HCT116 (cell line): Measurements from ENCODE around the gene SLC25A21. TPM values are rescaled to one million over a fixed set of nuclear protein-coding genes. Genes with fewer than 3 reads are reported as not detected.

Source experiments
- ATAC-seq: fragments of 200-7000 bp; cut with Tn5 transposase; 2 replicates; pipeline ENCODE4 v1.9.1; 2020; ENCODE audit warnings: mild to moderate bottlenecking, moderate library complexity
- BruUV-seq: library from RNA; stranded (reverse); fragments of 400-500 nt; replicated peaks from 2 replicates; lab custom pipeline; 2021; lab: Mats Ljungman, UMichigan
- CTCF ChIA-PET: fragments of 300-600 bp; sonication (Branson Sonifier 250); formaldehyde crosslinking; loops from one replicate; lab custom pipeline; 2021; ENCODE audit warnings: antibody characterized with exemption; lab: Charles Lee
- POLR2A ChIA-PET: fragments of 300-600, 350-600 bp; sonication (Branson Sonifier 250); formaldehyde crosslinking; loops from one replicate; lab custom pipeline; 2021; ENCODE audit warnings: antibody characterized with exemption; lab: Charles Lee
- RAD21 ChIA-PET, 2 experiments: fragments of 300-600 bp; sonication (Branson Sonifier 250); formaldehyde crosslinking; loops; one replicate each; lab custom pipeline; 2023; ENCODE audit warnings: low total read pairs in 2 of 2; ENCODE audit not compliant: uncharacterized antibody in 2 of 2, unreplicated experiment in 2 of 2, low non-redundant PET in 1 of 2; lab: Charles Lee
- DNase-seq: peaks from one replicate; pipeline ENCODE4 v3.0.0-alpha.2; 2010; ENCODE audit warnings: low read depth, low spot score
- H2AFZ ChIP-seq: fragments of 200-600 bp; shearing (Covaris generic), sonication (generic); 2 replicates; pipeline ENCODE4 v1.6.1; 2017; ENCODE audit warnings: low read depth, mixed run types, mixed read lengths, antibody characterized with exemption, low read length; ENCODE audit not compliant: poor library complexity, severe bottlenecking
- H3K27ac ChIP-seq: 2 replicates; pipeline ENCODE4 v1.5.1; 2012; ENCODE audit warnings: low read depth, low read length
- H3K27me3 ChIP-seq: fragments of 200-600 bp; sonication (generic); 2 replicates; pipeline ENCODE4 v1.6.1; 2016; ENCODE audit warnings: mixed run types, low read length, mixed read lengths; ENCODE audit not compliant: insufficient read depth
- H3K36me3 ChIP-seq, 2 experiments: fragments of 200-500 bp in 1 of 2; fragments of 200-600 bp in 1 of 2; sonication (Bioruptor generic) in 1 of 2; sonication (generic) in 1 of 2; 2 replicates each; pipeline versions ENCODE4 v1.5.1 to v1.6.1; 2014 to 2016; ENCODE audit warnings: low read length in 2 of 2, inconsistent platforms in 1 of 2, mixed read lengths in 1 of 2, mixed run types in 1 of 2; ENCODE audit not compliant: insufficient read depth in 2 of 2, control insufficient read depth in 1 of 2
- H3K4me1 ChIP-seq, 2 experiments: fragments of 200-600 bp in 1 of 2; sonication (generic) in 1 of 2; 2 replicates each; pipeline versions ENCODE4 v1.5.1 to v1.6.1; 2012 to 2017; ENCODE audit warnings: low read length in 2 of 2, inconsistent platforms in 1 of 2, mild to moderate bottlenecking in 1 of 2, mixed read lengths in 1 of 2, mixed run types in 1 of 2, moderate library complexity in 1 of 2; ENCODE audit not compliant: insufficient read depth in 2 of 2, control insufficient read depth in 1 of 2
- H3K4me2 ChIP-seq: fragments of 200-600 bp; sonication (generic); 2 replicates; pipeline ENCODE4 v1.6.1; 2017; ENCODE audit warnings: mixed run types, low read length, mixed read lengths
- H3K4me3 ChIP-seq, 2 experiments: fragments of 200-600 bp in 1 of 2; sonication (generic) in 1 of 2; replicated peaks in 1 of 2; 2 replicates each; pipeline ENCODE4 v1.5.1; 2011 to 2016; ENCODE audit warnings: low read length in 2 of 2, control low read depth in 1 of 2, low read depth in 1 of 2, mild to moderate bottlenecking in 1 of 2, mixed read lengths in 1 of 2, mixed run types in 1 of 2
- H3K79me2 ChIP-seq: fragments of 200-600 bp; sonication (generic); 2 replicates; pipeline ENCODE4 v1.6.1; 2017; ENCODE audit warnings: mild to moderate bottlenecking, mixed run types, low read length, moderate library complexity, mixed read lengths; ENCODE audit not compliant: insufficient read depth
- H3K9ac ChIP-seq: fragments of 200-600 bp; sonication (generic); 2 replicates; pipeline ENCODE4 v1.6.1; 2016; ENCODE audit warnings: low read length, mixed read lengths
- H3K9me2 ChIP-seq: fragments of 200-600 bp; sonication (generic), shearing (Covaris generic); 2 replicates; pipeline ENCODE4 v1.6.1; 2017; ENCODE audit warnings: mixed run types, mild to moderate bottlenecking, moderate library complexity; ENCODE audit not compliant: insufficient read depth
- H3K9me3 ChIP-seq, 2 experiments: fragments of 200-500 bp in 1 of 2; fragments of 200-600 bp in 1 of 2; sonication (Bioruptor generic) in 1 of 2; sonication (generic) in 1 of 2; 2 replicates each; pipeline ENCODE4 v1.6.1; 2014 to 2017; ENCODE audit warnings: low read length in 2 of 2, mixed read lengths in 2 of 2, inconsistent platforms in 1 of 2, low read depth in 1 of 2, mild to moderate bottlenecking in 1 of 2, mixed run types in 1 of 2, moderate library complexity in 1 of 2; ENCODE audit not compliant: control insufficient read depth in 1 of 2, insufficient read depth in 1 of 2
- H4K20me1 ChIP-seq: fragments of 200-600 bp; sonication (generic), shearing (Covaris generic); 2 replicates; pipeline ENCODE4 v1.6.1; 2017; ENCODE audit warnings: mixed run types, mild to moderate bottlenecking, moderate library complexity; ENCODE audit not compliant: insufficient read depth
- CBX3 ChIP-seq: IDR thresholded peaks from 2 replicates; pipeline ENCODE4 v1.6.1; 2012; ENCODE audit warnings: low read depth
- CEBPB ChIP-seq: IDR thresholded peaks from 2 replicates; pipeline ENCODE4 v1.6.1; 2012; ENCODE audit warnings: low read depth
- CTCF ChIP-seq, 3 experiments: fragments of 200-600 bp in 1 of 3; sonication (generic) in 1 of 3; IDR thresholded peaks in 2 of 3; conservative IDR thresholded peaks in 1 of 3; 2 replicates each; pipeline ENCODE4 v1.5.1; 2012 to 2017; ENCODE audit warnings: low read depth in 2 of 3, low read length in 2 of 3, antibody characterized with exemption in 1 of 3, borderline replicate concordance in 1 of 3, control low read depth in 1 of 3, mild to moderate bottlenecking in 1 of 3, mixed read lengths in 1 of 3, mixed run types in 1 of 3, moderate library complexity in 1 of 3; ENCODE audit not compliant: insufficient read depth in 1 of 3
- EGR1 ChIP-seq: IDR thresholded peaks from 2 replicates; pipeline ENCODE4 v1.6.1; 2012; ENCODE audit warnings: low read depth
- ELF1 ChIP-seq: IDR thresholded peaks from 2 replicates; pipeline ENCODE4 v1.6.1; 2012; ENCODE audit warnings: low read depth, borderline replicate concordance
- FOSL1 ChIP-seq: IDR thresholded peaks from 2 replicates; pipeline ENCODE4 v1.6.1; 2012; ENCODE audit warnings: low read depth
- JUND ChIP-seq: IDR thresholded peaks from 2 replicates; pipeline ENCODE4 v1.6.1; 2012
- POLR2A ChIP-seq: IDR thresholded peaks from 2 replicates; pipeline ENCODE4 v1.7.0; 2011; ENCODE audit warnings: borderline replicate concordance; ENCODE audit not compliant: insufficient read depth, insufficient read length; ENCODE audit errors: extremely low read depth
- RAD21 ChIP-seq: IDR thresholded peaks from 2 replicates; pipeline ENCODE4 v1.6.1; 2012; ENCODE audit warnings: low read depth, mild to moderate bottlenecking
- REST ChIP-seq: IDR thresholded peaks from 2 replicates; pipeline ENCODE4 v1.6.1; 2012; ENCODE audit warnings: low read depth
- SP1 ChIP-seq: IDR thresholded peaks from 2 replicates; pipeline ENCODE4 v1.6.1; 2012; ENCODE audit warnings: low read depth
- SRF ChIP-seq: IDR thresholded peaks from 2 replicates; pipeline ENCODE4 v1.6.1; 2012; ENCODE audit warnings: low read depth
- TCF7L2 ChIP-seq: IDR thresholded peaks from 2 replicates; pipeline ENCODE4 v1.7.0; 2011; ENCODE audit warnings: borderline replicate concordance, inconsistent platforms; ENCODE audit not compliant: insufficient read depth, insufficient read length; ENCODE audit errors: extremely low read depth
- YY1 ChIP-seq: IDR thresholded peaks from 2 replicates; pipeline ENCODE4 v1.6.1; 2011; ENCODE audit warnings: low read length, low read depth, moderate library complexity, mild to moderate bottlenecking; ENCODE audit not compliant: insufficient replicate concordance; ENCODE audit errors: extremely low read depth
- ZBTB33 ChIP-seq: IDR thresholded peaks from 2 replicates; pipeline ENCODE4 v1.6.1; 2011; ENCODE audit warnings: mild to moderate bottlenecking, low read length, moderate library complexity; ENCODE audit not compliant: insufficient replicate concordance; ENCODE audit errors: extremely low read depth
- ZFX ChIP-seq: fragments of 450-650 bp; IDR thresholded peaks from 2 replicates; pipeline ENCODE4 v1.6.1; 2017
- ZNF274 ChIP-seq: fragments of 200-500 bp; sonication (Bioruptor generic); IDR thresholded peaks from 2 replicates; pipeline ENCODE4 v1.6.1; 2014; ENCODE audit warnings: mild to moderate bottlenecking, low read depth, low read length, inconsistent platforms
- intact Hi-C: fragments of 100-400 bp; cut with micrococcal nuclease; formaldehyde crosslinking; loops from 2 replicates; pipeline ENCODE4 v1.10.0; 2022
- total RNA-seq: library from RNA; stranded (reverse); gene quantifications from one replicate; pipeline ENCODE4 v1.2.1, GENCODE V29; 2021; ENCODE audit not compliant: unreplicated experiment

The SLC25A21 gene
- total RNA-seq, 1 experiment from 2014 or later = 3.5 TPM

- no peak for TF ChIP-seq ZBTB33
These were observed 347.6 kb downstream of the SLC25A21 start (continued) for GRCh38 chr14:36824854-36825253.

GRCh38 chr14:36823651-36824050 is 348.8 kb downstream of the SLC25A21 start:
- Histone ChIP-seq H3K27ac (no peak overlapping the region), H3K9me2 (no peaks in the 10 kb centered on the region), H3K36me3 (no peaks in the 10 kb centered on the region), H4K20me1 (no peaks in the 10 kb centered on the region), H3K9me3 (no peaks in the 10 kb centered on the region), H3K9ac (no peak overlapping the region), H2AFZ (no peak overlapping the region), H3K79me2 (no peaks in the 10 kb centered on the region), H3K27me3 (no peaks in the 10 kb centered on the region), H3K4me3 (no peak overlapping the region), H3K4me1 (no peaks in the 10 kb centered on the region; a peak in 1 of 4 replicates), H3K4me2 (no peak overlapping the region)
- no TSS peak for BruUV-seq
- RAD21 ChIA-PET = no interaction called here
- CTCF ChIA-PET = no interaction called here
- intact Hi-C loops = no loop called here
- POLR2A ChIA-PET = no interaction called here
- no peak for ATAC-seq
- DNase-seq = no peak
- TF ChIP-seq TCF7L2 (no peak), ELF1 (no peak), CTCF (IDR thresholded peaks at IDR 0.05 in 2 of 3, conservative IDR thresholded peaks at IDR 0.05 in 1 of 3; ENCODE audit: borderline replicate concordance in 1 of 3, insufficient read depth in 1 of 3, low read depth in 2 of 3, low read length in 2 of 3) (no peak), SRF (no peak), SP1 (no peak), RAD21 (no peak), CEBPB (no peak), POLR2A (no peak), EGR1 (no peak), REST (no peak), FOSL1 (no peak), ZNF274 (no peak), ZFX (no peak), YY1 (no peak), JUND (no peak), CBX3 (no peak), ZBTB33 (no peak)
